ENCODE measurements around the gene HS3ST3B1.

DNA sequence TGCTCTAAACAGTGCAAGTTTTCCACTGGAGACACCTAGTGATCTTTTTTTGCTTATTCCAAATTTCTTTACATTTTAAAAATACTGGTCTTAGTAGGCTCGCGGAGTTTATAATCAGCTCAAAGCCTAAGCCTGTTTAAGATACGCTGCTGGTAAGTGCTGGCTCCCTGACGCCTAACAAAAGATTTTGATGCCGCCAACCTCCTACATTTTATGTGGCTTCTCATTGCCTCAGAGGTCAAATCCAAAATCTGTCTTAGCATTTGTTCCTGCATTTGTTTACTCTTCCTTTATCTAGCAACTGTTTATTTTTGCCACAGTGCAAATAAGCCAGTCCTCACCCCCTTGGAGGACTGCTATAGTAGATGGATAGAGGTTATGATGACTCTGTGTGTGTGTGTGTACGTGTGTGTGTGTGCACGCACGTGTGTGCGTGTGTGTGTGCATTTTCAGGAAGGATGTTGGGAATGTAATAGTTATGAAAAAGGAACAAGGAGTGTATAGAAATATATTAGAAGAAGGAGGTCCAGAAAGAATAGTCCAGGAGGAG, 24.8 kb downstream of the HS3ST3B1 start:
- no peak for TF ChIP-seq POLR2A (IDR thresholded peaks at IDR 0.05)
- no peak for TF ChIP-seq CTCF (IDR thresholded peaks at IDR 0.05)

All from ovary (tissue), 3 donors.